ENCODE results near the gene AXIN2.

The AXIN2 gene

GRCh38 chr17:65523853-65524664 lies 37.4 kb downstream of the AXIN2 start:
- TF ChIP-seq CTCF (IDR thresholded peaks at IDR 0.05; ENCODE audit: insufficient read depth, low read depth, low read length, missing control alignments): no peak
- DNase-seq (ENCODE audit: low read depth): no peak
- no peak overlapping the region for H3K4me3 ChIP-seq (ENCODE audit: low read length)

- H3K4me3 ChIP-seq (ENCODE audit: low read length): no peak overlapping the region
- TF ChIP-seq CTCF (IDR thresholded peaks at IDR 0.05; ENCODE audit: insufficient read depth, low read depth, low read length, missing control alignments): no peak
- DNase-seq (ENCODE audit: low read depth): no peak
Measured at GRCh38 chr17:65523411-65523810, 38.0 kb downstream of the AXIN2 start.

- H3K4me3 ChIP-seq (ENCODE audit: low read length): no peak overlapping the region
- no peak for DNase-seq (ENCODE audit: low read depth)
- no peak for TF ChIP-seq CTCF (IDR thresholded peaks at IDR 0.05; ENCODE audit: insufficient read depth, low read depth, low read length, missing control alignments)
Measured at GRCh38 chr17:65522751-65523404, 38.6 kb downstream of the AXIN2 start.

GRCh38 chr17:65519462-65519861 lies 42.0 kb downstream of the AXIN2 start:
- no peak for TF ChIP-seq CTCF (IDR thresholded peaks at IDR 0.05; ENCODE audit: insufficient read depth, low read depth, low read length, missing control alignments)
- H3K4me3 ChIP-seq (ENCODE audit: low read length): no peak overlapping the region
- no peak for DNase-seq (ENCODE audit: low read depth)

- DNase-seq (ENCODE audit: low read depth): no peak
- TF ChIP-seq CTCF (IDR thresholded peaks at IDR 0.05; ENCODE audit: insufficient read depth, low read depth, low read length, missing control alignments): no peak
- no peak overlapping the region for H3K4me3 ChIP-seq (ENCODE audit: low read length)
Measured at GRCh38 chr17:65518256-65518655, 43.2 kb downstream of the AXIN2 start.

- TF ChIP-seq CTCF (IDR thresholded peaks at IDR 0.05; ENCODE audit: insufficient read depth, low read depth, low read length, missing control alignments): no peak
- DNase-seq (ENCODE audit: low read depth): no peak
- H3K4me3 ChIP-seq (ENCODE audit: low read length): no peak overlapping the region
Measured at GRCh38 chr17:65515959-65516948, 45.2 kb downstream of the AXIN2 start.
